Fibroblast of lung (primary cell): ENCODE measurements around the gene SUSD6.

Experiments
- CTCF ChIP-seq, 2 donors: IDR thresholded peaks in 1 of 2; conservative IDR thresholded peaks in 1 of 2; 1 replicate in 1 of 2; 2 replicates in 1 of 2; pipeline ENCODE4 v1.5.1; 2011 to 2012; ENCODE audit warnings: low read length in 2 of 2, control low read depth in 1 of 2, inconsistent platforms in 1 of 2, low read depth in 1 of 2, mild to moderate bottlenecking in 1 of 2
- EZH2 ChIP-seq: IDR thresholded peaks from 2 replicates; pipeline ENCODE4 v1.5.1; 2012; ENCODE audit warnings: low read length, control low read depth, mild to moderate bottlenecking; ENCODE audit errors: missing control alignments

DNA sequence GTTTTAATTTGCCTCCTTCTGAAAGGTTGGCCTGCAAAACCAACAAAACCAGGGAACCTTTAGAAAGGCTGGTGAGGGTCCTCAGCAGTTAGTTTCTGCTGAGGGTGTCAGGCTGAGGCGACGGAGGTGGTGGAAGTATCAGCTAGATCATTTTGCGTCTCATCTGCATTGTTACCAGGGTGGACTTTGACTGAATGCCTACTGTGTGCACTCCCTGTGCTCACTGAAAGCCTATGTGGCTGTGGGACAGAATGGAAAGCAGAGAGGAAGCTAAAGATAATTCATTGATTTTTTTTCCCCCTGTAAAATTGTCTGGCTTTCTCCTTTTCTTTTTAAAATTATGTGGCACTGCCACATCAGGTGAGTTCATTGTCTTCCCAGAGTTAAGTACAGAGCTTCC is 87.2 kb downstream of the SUSD6 start:
- TF ChIP-seq CTCF (conservative IDR thresholded peaks at IDR 0.05 in 1 of 2, IDR thresholded peaks at IDR 0.05 in 1 of 2; ENCODE audit: low read depth in 1 of 2, low read length in 2 of 2) (no peak), EZH2 (no peak)
